B cell (primary cell): ENCODE results near the gene CBX5. TPM values are rescaled to one million over a fixed set of nuclear protein-coding genes. Genes with fewer than 3 reads are reported as not detected.

ENCODE experiments used
- ATAC-seq: fragments of 200-7000 bp; cut with Tn5 transposase; one replicate; pipeline ENCODE4 v1.10.0; 2021; ENCODE audit warnings: low read depth, mild to moderate bottlenecking, moderate number of reproducible peaks, moderate library complexity
- CTCF ChIA-PET: fragments of 350-600 bp; sonication (Branson Sonifier 250); formaldehyde crosslinking; loops from one replicate; lab custom pipeline; 2021; ENCODE audit warnings: antibody characterized with exemption, inconsistent platforms; lab: Charles Lee
- POLR2A ChIA-PET: fragments of 350-600 bp; sonication (Branson Sonifier 250); formaldehyde crosslinking; loops from one replicate; lab custom pipeline; 2021; ENCODE audit warnings: antibody characterized with exemption; lab: Charles Lee
- DNase-seq: peaks from one replicate; pipeline ENCODE4 v3.0.0; 2013
- H2AFZ ChIP-seq: 2 replicates; pipeline ENCODE4 v1.6.1; 2012; ENCODE audit warnings: mild to moderate bottlenecking, low read depth, low read length; ENCODE audit not compliant: insufficient read depth, poor library complexity, severe bottlenecking
- H3K27ac ChIP-seq, 2 donors: 1 replicate in 1 of 2; 2 replicates in 1 of 2; pipeline ENCODE4 v1.5.1; 2012 to 2013; ENCODE audit warnings: low read length in 2 of 2, mild to moderate bottlenecking in 2 of 2, moderate library complexity in 1 of 2
- H3K27me3 ChIP-seq, 4 experiments: fragments of 200-600 bp in 1 of 4; sonication (generic) in 1 of 4; replicated peaks in 1 of 4; 1 replicate in 2 of 4; 2 replicates in 2 of 4; pipeline versions ENCODE4 v1.6.1 to v1.7.0; 2013 to 2016; ENCODE audit warnings: low read length in 3 of 4, mild to moderate bottlenecking in 2 of 4, mixed read lengths in 1 of 4, moderate library complexity in 1 of 4; ENCODE audit not compliant: insufficient read depth in 4 of 4, control insufficient read depth in 3 of 4; ENCODE audit errors: control extremely low read depth in 1 of 4
- H3K36me3 ChIP-seq, 2 experiments: replicated peaks in 1 of 2; 1 replicate in 1 of 2; 2 replicates in 1 of 2; pipeline versions ENCODE4 v1.6.1 to v1.7.1; 2013; ENCODE audit warnings: low read length in 1 of 2; ENCODE audit not compliant: insufficient read depth in 2 of 2, control insufficient read depth in 1 of 2; ENCODE audit errors: control extremely low read depth in 1 of 2, extremely low read depth in 1 of 2
- H3K4me1 ChIP-seq, 2 donors: fragments of 200-600 bp in 1 of 2; sonication (generic) in 1 of 2; 1 replicate in 1 of 2; 2 replicates in 1 of 2; pipeline versions ENCODE4 v1.5.1 to v1.6.1; 2013 to 2017; ENCODE audit warnings: low read length in 2 of 2; ENCODE audit not compliant: control insufficient read depth in 2 of 2, insufficient read depth in 2 of 2
- H3K4me2 ChIP-seq: replicated peaks from 2 replicates; pipeline ENCODE3; 2012; ENCODE audit warnings: mild to moderate bottlenecking, low read depth, low read length; ENCODE audit not compliant: poor library complexity, severe bottlenecking
- H3K4me3 ChIP-seq, 5 experiments: fragments of 200-600 bp in 1 of 5; sonication (generic) in 1 of 5; 1 replicate in 3 of 5; 2 replicates in 2 of 5; pipeline versions ENCODE4 v1.5.1 to v1.7.0; 2011 to 2016; ENCODE audit warnings: low read length in 4 of 5, mild to moderate bottlenecking in 4 of 5, low read depth in 2 of 5, control low read depth in 1 of 5, moderate library complexity in 1 of 5; ENCODE audit not compliant: insufficient read depth in 1 of 5; ENCODE audit errors: control extremely low read depth in 1 of 5, extremely low read depth in 1 of 5
- H3K79me2 ChIP-seq: fragments of 200-600 bp; sonication (generic); one replicate; pipeline ENCODE4 v1.6.0; 2016; ENCODE audit warnings: low read length; ENCODE audit not compliant: control insufficient read depth, insufficient read depth
- H3K9ac ChIP-seq: fragments of 200-600 bp; sonication (generic); 2 replicates; pipeline ENCODE4 v1.6.1; 2017; ENCODE audit warnings: mild to moderate bottlenecking, low read length, moderate library complexity
- H3K9me3 ChIP-seq, 3 donors: one replicate each; pipeline versions ENCODE4 v1.6.1 to v1.7.1; 2013; ENCODE audit warnings: low read length in 2 of 3; ENCODE audit not compliant: control insufficient read depth in 2 of 3, insufficient read depth in 1 of 3; ENCODE audit errors: control extremely low read depth in 1 of 3
- H4K20me1 ChIP-seq: 2 replicates; pipeline ENCODE4 v1.6.0; 2012; ENCODE audit warnings: mild to moderate bottlenecking, low read length; ENCODE audit not compliant: insufficient read depth, control insufficient read depth, poor library complexity, severe bottlenecking
- H3K27ac Mint-ChIP-seq: one replicate; pipeline ENCODE4 v1.8.0; 2021; ENCODE audit warnings: mixed read lengths
- H3K27me3 Mint-ChIP-seq: one replicate; pipeline ENCODE4 v1.8.0; 2021; ENCODE audit warnings: mixed read lengths
- H3K4me1 Mint-ChIP-seq: one replicate; pipeline ENCODE4 v1.8.0; 2021; ENCODE audit warnings: mixed read lengths
- H3K4me3 Mint-ChIP-seq: one replicate; pipeline ENCODE4 v1.8.0; 2021; ENCODE audit warnings: mixed read lengths
- H3K9me3 Mint-ChIP-seq: one replicate; pipeline ENCODE4 v1.8.0; 2022; ENCODE audit warnings: mixed read lengths; ENCODE audit not compliant: insufficient read depth
- CTCF ChIP-seq: fragments of 200-600 bp; IDR thresholded peaks from one replicate; pipeline ENCODE4 v1.8.0; 2022; ENCODE audit warnings: antibody characterized with exemption, mild to moderate bottlenecking
- EZH2 ChIP-seq: IDR thresholded peaks from 2 replicates; pipeline ENCODE4 v1.6.1; 2012; ENCODE audit warnings: borderline replicate concordance, low read depth, mild to moderate bottlenecking, moderate library complexity, low read length; ENCODE audit not compliant: insufficient read depth, poor library complexity, severe bottlenecking
- WGBS: methylation state at CpG from one replicate; pipeline ENCODE4 v1.1.5; 2013; ENCODE audit warnings: missing lambda C conversion rate; ENCODE audit not compliant: insufficient coverage; 5-methylcytosine and 5-hydroxymethylcytosine counted together
- intact Hi-C: fragments of 100-400 bp; cut with micrococcal nuclease; formaldehyde crosslinking; loops from one replicate; pipeline ENCODE4 v1.10.0; 2022
- polyA plus RNA-seq: library from polyadenylated mRNA; depleted of rRNA; stranded (reverse); fragments of >200 nt; gene quantifications from 2 replicates; pipeline ENCODE4 v1.2.3, GENCODE V29; 2012
- total RNA-seq, 2 donors: library from RNA; stranded (reverse); fragments of 120-200 nt in 1 of 2; gene quantifications; 1 replicate in 1 of 2; 2 replicates in 1 of 2; pipeline versions ENCODE4 v1.2.3 to v1.2.4, GENCODE V29; 2013 to 2022

CBX5 gene
- total and polyA plus RNA-seq, 2 donors (not counting 1 experiment from before 2014, with no cell fraction given) = 10.5 to 66.2 TPM

DNA sequence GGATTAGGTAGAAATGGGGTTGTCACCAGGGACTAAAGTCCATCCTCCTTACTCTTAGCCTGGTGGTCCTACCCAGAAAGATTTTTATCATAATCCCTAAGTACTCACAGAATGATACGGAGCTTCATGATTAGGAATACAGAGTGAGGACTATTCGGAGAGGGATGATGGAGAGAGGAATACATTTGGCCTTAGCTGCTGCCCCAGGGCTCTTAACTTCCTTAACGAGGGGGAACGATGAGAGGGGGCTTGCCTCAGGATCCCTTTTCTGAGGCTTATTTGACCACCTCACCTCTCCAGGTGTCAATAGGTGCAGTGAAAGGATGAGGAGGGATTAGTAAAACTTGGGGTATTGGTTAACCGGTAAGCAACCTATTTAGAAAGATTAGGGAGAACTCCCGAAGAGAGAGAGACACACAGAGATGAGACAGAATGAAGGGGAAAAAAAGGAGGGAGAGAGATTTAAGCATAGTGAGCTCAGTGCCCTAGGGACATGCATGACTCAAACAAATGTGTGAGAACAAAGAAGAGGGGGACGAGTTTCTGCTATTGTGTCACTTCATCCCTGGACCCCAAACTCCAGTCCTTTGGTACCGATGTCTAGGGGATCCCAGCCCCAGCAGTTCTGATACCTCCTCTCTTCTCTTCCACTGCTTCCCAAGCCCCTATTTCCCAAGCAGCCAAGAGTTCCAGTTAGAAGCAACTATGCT lies 19.7 kb upstream of the CBX5 start:
- Histone ChIP-seq H3K36me3 (no peaks in the 10 kb centered on the region), H3K4me3 (peak overlapping the region in 1 of 5 experiments; percentile 58), H3K4me1 (peaks cover 39 to 44% of the 10 kb centered on the region in 2 donors), H3K27me3 (peaks cover 0 to 45% (median 30%) of the 10 kb centered on the region in 4 experiments), H2AFZ (no peak overlapping the region), H4K20me1 (no peaks in the 10 kb centered on the region), H3K9ac (no peak overlapping the region), H3K79me2 (no peaks in the 10 kb centered on the region), H3K27ac (no peak overlapping the region), H3K9me3 (peaks cover 0 to 5% (median 0%) of the 10 kb centered on the region in 3 donors), H3K4me2 (no peak overlapping the region)
- no peak overlapping the region for H3K27ac Mint-ChIP-seq
- ChIA-PET CTCF (interaction anchor here (1.0 to 3.2 kb wide), 8 partner anchors 8 to 69 kb away, joined by 3 to 17 read pairs (median 6); partner anchors contain the start of gene COPZ1), POLR2A (interaction anchor here (0.7 to 1.7 kb wide), 2 partner anchors 20 to 23 kb away, joined by 5 to 6 read pairs; partner anchors contain the start of gene CBX5)
- TF ChIP-seq CTCF (no peak), EZH2 (no peak)
- H3K9me3 Mint-ChIP-seq = no peaks in the 10 kb centered on the region
- ATAC-seq = no peak
- no peak for DNase-seq
- H3K4me1 Mint-ChIP-seq = peaks cover 43% of the 10 kb centered on the region
- 0% methylated on average over 3 of the region's 8 CpGs for WGBS
- intact Hi-C loops = no loop called here
- no peak overlapping the region for H3K4me3 Mint-ChIP-seq
- peaks cover 55% of the 10 kb centered on the region for H3K27me3 Mint-ChIP-seq

GRCh38 chr12:54298904-54299303 lies 19.0 kb upstream of the CBX5 start:
- no peak overlapping the region for H3K27ac Mint-ChIP-seq
- no peaks in the 10 kb centered on the region for H3K79me2 ChIP-seq
- H3K9me3 ChIP-seq = peaks cover 0 to 5% (median 0%) of the 10 kb centered on the region in 3 donors
- peak overlapping the region in 1 of 5 experiments; percentile 58 for H3K4me3 ChIP-seq
- H3K4me3 Mint-ChIP-seq = no peak overlapping the region
- H3K4me1 ChIP-seq = peaks cover 31 to 37% of the 10 kb centered on the region in 2 donors
- no peak overlapping the region for H3K27ac ChIP-seq
- CTCF ChIA-PET = interaction anchor here (1.0 to 3.2 kb wide), 6 partner anchors 9 to 43 kb away, joined by 3 to 17 read pairs (median 4); partner anchors contain the start of gene COPZ1
- WGBS = 56% methylated on average over 1 of the region's 5 CpGs
- ATAC-seq (no peak), DNase-seq (no peak)
- TF ChIP-seq EZH2 (no peak), CTCF (no peak)
- peaks cover 50% of the 10 kb centered on the region for H3K27me3 Mint-ChIP-seq
- POLR2A ChIA-PET = interaction anchor here (0.7 to 1.7 kb wide), 2 partner anchors 19 to 23 kb away, joined by 5 to 6 read pairs; partner anchors contain the start of gene CBX5
- no peaks in the 10 kb centered on the region for H4K20me1 ChIP-seq
- H3K27me3 ChIP-seq = peaks cover 0 to 44% (median 30%) of the 10 kb centered on the region in 4 experiments
- H2AFZ ChIP-seq = no peak overlapping the region
- no peak overlapping the region for H3K9ac ChIP-seq
- no peak overlapping the region for H3K4me2 ChIP-seq
- H3K4me1 Mint-ChIP-seq = peaks cover 35% of the 10 kb centered on the region
- H3K36me3 ChIP-seq = no peaks in the 10 kb centered on the region
- intact Hi-C loops = no loop called here
- no peaks in the 10 kb centered on the region for H3K9me3 Mint-ChIP-seq
